Activated naive CD4-positive, alpha-beta T cell treated with anti-CD3 and anti-CD28 coated beads for 36 hours (primary cell): ENCODE measurements around the gene CLCA4. TPM values are rescaled to one million over a fixed set of nuclear protein-coding genes. Genes with fewer than 3 reads are reported as not detected.
"Not testable (repeated sequence)": the region's sequence is repeated elsewhere in the genome, so short reads cannot be mapped to it uniquely, and the experiment has no call there.

Experiments
- CTCF ChIA-PET: fragments of 350-600 bp; sonication (Branson Sonifier 250); formaldehyde crosslinking; loops from one replicate; lab custom pipeline; 2021; ENCODE audit warnings: antibody characterized with exemption; lab: Charles Lee
- DNase-seq: peaks from one replicate; pipeline ENCODE4 v3.0.0-alpha.2; 2020
- H3K27ac Mint-ChIP-seq: one replicate; pipeline ENCODE4 v1.8.0; 2021; ENCODE audit warnings: mild to moderate bottlenecking, mixed read lengths
- H3K27me3 Mint-ChIP-seq: one replicate; pipeline ENCODE4 v1.8.0; 2021; ENCODE audit warnings: low read depth, mixed read lengths
- H3K36me3 Mint-ChIP-seq: one replicate; pipeline ENCODE4 v1.8.0; 2021; ENCODE audit warnings: low read depth, mixed read lengths
- H3K4me1 Mint-ChIP-seq: one replicate; pipeline ENCODE4 v1.8.0; 2021; ENCODE audit warnings: low read depth, mixed read lengths
- H3K4me3 Mint-ChIP-seq: one replicate; pipeline ENCODE4 v1.8.0; 2021; ENCODE audit warnings: mild to moderate bottlenecking, moderate library complexity, mixed read lengths
- H3K9me3 Mint-ChIP-seq: one replicate; pipeline ENCODE4 v1.8.0; 2021; ENCODE audit warnings: mixed read lengths
- intact Hi-C: fragments of 100-400 bp; cut with micrococcal nuclease; formaldehyde crosslinking; loops from one replicate; pipeline ENCODE4 v1.15.1; 2023
- total RNA-seq, 2 experiments: library from RNA; stranded (reverse); gene quantifications; one replicate each; pipeline ENCODE4 v1.2.3, GENCODE V29; 2021

CLCA4 gene
- total RNA-seq, result not detected

- Mint-ChIP-seq H3K4me3 (no peak within 1 kb of the TSS), H3K27me3 (peaks cover 13% of the 10 kb centered on the region), H3K4me1 (no peaks in the 10 kb centered on the region), H3K36me3 (no peaks in the 10 kb centered on the region), H3K27ac (no peak within 1 kb of the TSS), H3K9me3 (no peaks in the 10 kb centered on the region)
- intact Hi-C loops, result no loop called here
- DNase-seq, result no peak
- CTCF ChIA-PET, result interaction anchor here (0.6 kb wide), 1 partner anchor 94 kb away, joined by 3 read pairs; no protein-coding TSS in a partner anchor
Observed at GRCh38 chr1:86546787-86547221, at the start of gene CLCA4. CLCA4 (plus strand) TSS chr1:86547078; CDS start chr1:86547120, 42 bp downstream.

- peaks cover 4% of the 10 kb centered on the region for H3K4me1 Mint-ChIP-seq
- no peaks in the 10 kb centered on the region for H3K36me3 Mint-ChIP-seq
- DNase-seq, result no peak
- no peak overlapping the region for H3K27ac Mint-ChIP-seq
- intact Hi-C loops, result no loop called here
- CTCF ChIA-PET, result interaction anchor here (1.1 to 4.7 kb wide), 8 partner anchors 10 to 585 kb away, joined by 3 to 55 read pairs (median 6); no protein-coding TSS in a partner anchor
- H3K9me3 Mint-ChIP-seq, result no peaks in the 10 kb centered on the region
- H3K4me3 Mint-ChIP-seq, result no peak overlapping the region
- peaks cover 6% of the 10 kb centered on the region for H3K27me3 Mint-ChIP-seq
Observed at GRCh38 chr1:86498281-86498680, 48.6 kb upstream of the CLCA4 start.

GRCh38 chr1:86499987-86500593 lies 46.8 kb upstream of the CLCA4 start:
- H3K4me1 Mint-ChIP-seq, result peaks cover 7% of the 10 kb centered on the region
- no peaks in the 10 kb centered on the region for H3K9me3 Mint-ChIP-seq
- CTCF ChIA-PET, result interaction anchor here (0.7 to 4.7 kb wide), 37 partner anchors 8 to 583 kb away, joined by 3 to 55 read pairs (median 5); partner anchors contain the start of genes HS2ST1, ODF2L, SELENOF and SH3GLB1
- intact Hi-C loops, result loop anchor here (1.0 to 10.0 kb wide), 5 partner anchors 103 to 1555 kb away; partner anchors contain the start of genes ODF2L and SH3GLB1
- peaks cover 8% of the 10 kb centered on the region for H3K27me3 Mint-ChIP-seq
- DNase-seq, result no peak
- H3K36me3 Mint-ChIP-seq, result no peaks in the 10 kb centered on the region
- H3K27ac Mint-ChIP-seq, result no peak overlapping the region
- H3K4me3 Mint-ChIP-seq, result no peak overlapping the region

DNA sequence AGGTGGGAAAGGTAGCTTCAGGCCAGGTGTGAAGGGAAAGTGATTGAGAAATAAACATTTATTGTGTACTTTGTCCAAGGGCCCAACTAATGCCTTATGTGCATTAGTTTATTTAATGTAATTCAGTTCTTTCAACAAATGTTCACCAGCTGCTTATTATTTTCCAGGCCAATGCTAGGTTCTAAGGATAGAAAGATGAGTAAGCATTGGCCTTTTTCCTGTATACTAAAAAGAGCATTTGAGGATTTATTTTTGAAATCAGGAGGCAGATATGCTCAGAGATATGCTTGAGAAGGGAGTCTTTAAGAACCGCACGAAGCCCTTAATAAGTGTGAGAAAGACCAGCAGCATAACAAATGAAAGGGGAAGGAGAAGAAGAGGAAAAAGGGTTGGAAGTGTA lies 46.2 kb upstream of the CLCA4 start:
- Mint-ChIP-seq H3K27ac (no peak overlapping the region), H3K27me3 (peaks cover 8% of the 10 kb centered on the region), H3K4me3 (no peak overlapping the region), H3K36me3 (no peaks in the 10 kb centered on the region), H3K9me3 (no peaks in the 10 kb centered on the region), H3K4me1 (peaks cover 7% of the 10 kb centered on the region)
- CTCF ChIA-PET, result interaction anchor here (0.6 to 4.7 kb wide), 34 partner anchors 8 to 583 kb away, joined by 3 to 55 read pairs (median 5); partner anchors contain the start of genes HS2ST1, ODF2L, SELENOF and SH3GLB1
- intact Hi-C loops, result loop anchor here (1.0 to 10.0 kb wide), 5 partner anchors 103 to 1556 kb away; partner anchors contain the start of genes ODF2L and SH3GLB1
- no peak for DNase-seq

DNA sequence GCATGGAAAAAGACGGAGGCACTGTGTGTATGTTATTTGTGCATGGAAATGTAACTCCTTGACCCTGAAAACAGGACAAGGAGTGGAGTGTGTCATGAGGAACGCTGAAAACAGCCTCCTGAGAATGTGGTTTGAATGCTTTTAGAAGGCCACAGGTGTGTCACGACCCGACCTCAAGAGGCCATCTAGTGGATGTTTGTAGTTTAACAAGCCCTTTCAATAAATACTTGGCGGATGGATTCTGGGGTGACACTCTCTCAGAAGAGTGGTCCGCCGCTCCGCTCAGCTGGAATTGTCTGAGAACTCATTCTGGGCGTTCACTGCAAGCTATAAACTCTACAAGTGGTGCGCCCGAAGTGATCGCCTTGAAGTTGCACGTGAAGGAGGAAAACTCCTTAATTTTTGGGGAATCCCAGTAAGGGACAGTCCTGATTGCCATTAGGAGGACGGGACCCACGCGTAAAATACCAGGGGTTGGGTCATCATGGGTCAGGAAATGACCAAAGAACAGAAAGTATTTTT lies 44.7 kb upstream of the CLCA4 start:
- peak overlapping the region; percentile 73 for H3K4me3 Mint-ChIP-seq
- H3K27ac Mint-ChIP-seq, H3K36me3 Mint-ChIP-seq, H3K9me3 Mint-ChIP-seq, H3K27me3 Mint-ChIP-seq, H3K4me1 Mint-ChIP-seq: not testable (repeated sequence)
- intact Hi-C loops, result loop anchor here (1.0 to 10.0 kb wide), 8 partner anchors 28 to 1557 kb away; partner anchors contain the start of gene ODF2L
- CTCF ChIA-PET, result interaction anchor here (0.6 to 4.7 kb wide), 28 partner anchors 9 to 562 kb away, joined by 3 to 55 read pairs (median 4); partner anchors contain the start of genes HS2ST1, ODF2L, SELENOF and SH3GLB1
- DNase-seq, result peak; percentile 55

GRCh38 chr1:86502721-86503405 lies 44.0 kb upstream of the CLCA4 start:
- peak overlapping the region; percentile 73 for H3K4me3 Mint-ChIP-seq
- no peaks in the 10 kb centered on the region for H3K9me3 Mint-ChIP-seq
- CTCF ChIA-PET, result interaction anchor here (0.6 to 4.9 kb wide), 18 partner anchors 10 to 234 kb away, joined by 3 to 55 read pairs (median 6); partner anchors contain the start of gene ODF2L
- H3K27ac Mint-ChIP-seq, result no peak overlapping the region
- H3K27me3 Mint-ChIP-seq, result peaks cover 7% of the 10 kb centered on the region
- peaks cover 7% of the 10 kb centered on the region for H3K4me1 Mint-ChIP-seq
- intact Hi-C loops, result loop anchor here (1.0 to 10.0 kb wide), 8 partner anchors 29 to 1558 kb away; partner anchors contain the start of gene ODF2L
- H3K36me3 Mint-ChIP-seq, result no peaks in the 10 kb centered on the region
- peak; percentile 44 for DNase-seq

DNA sequence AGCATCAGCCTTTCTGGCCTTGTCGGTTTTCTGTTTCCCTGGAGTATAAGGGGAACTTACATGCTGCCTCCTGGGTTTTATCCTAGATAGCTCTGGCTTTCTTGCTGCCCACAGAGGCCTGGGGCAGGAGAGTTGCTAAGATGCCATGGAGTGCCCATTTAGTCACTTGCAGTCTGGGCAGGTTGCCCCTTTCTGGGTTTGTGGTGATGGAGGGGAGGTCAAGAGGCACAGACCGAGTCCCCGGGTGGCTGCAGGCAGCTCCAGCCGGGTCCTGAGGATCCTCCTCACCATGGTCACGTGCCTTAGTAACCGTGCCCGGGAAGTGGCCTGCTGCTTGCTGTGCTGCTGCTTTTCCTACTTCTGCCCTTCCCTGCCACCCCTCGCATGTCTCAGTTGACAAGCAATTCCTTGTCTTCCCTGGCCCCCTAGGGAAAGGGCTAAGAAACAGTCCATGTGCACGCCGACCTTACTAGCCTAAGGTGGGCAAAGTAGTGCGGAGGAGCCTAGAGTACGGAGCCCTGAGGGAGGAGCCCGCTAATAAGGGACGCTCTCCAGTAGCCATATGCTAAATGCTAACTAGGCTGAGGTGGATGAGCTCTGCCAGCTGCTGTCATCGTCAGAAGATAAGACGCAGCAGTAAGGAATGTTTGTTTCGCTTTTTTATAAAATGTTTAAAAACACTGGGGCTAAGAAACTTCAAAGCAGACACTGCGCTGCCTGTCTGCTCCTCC lies 43.3 kb upstream of the CLCA4 start:
- CTCF ChIA-PET, result interaction anchor here (0.6 to 4.9 kb wide), 6 partner anchors 14 to 198 kb away, joined by 3 to 28 read pairs (median 4); no protein-coding TSS in a partner anchor
- Mint-ChIP-seq H3K36me3 (no peaks in the 10 kb centered on the region), H3K9me3 (no peaks in the 10 kb centered on the region), H3K4me1 (peaks cover 7% of the 10 kb centered on the region), H3K4me3 (no peak overlapping the region), H3K27ac (no peak overlapping the region), H3K27me3 (peaks cover 6% of the 10 kb centered on the region)
- peak; percentile 10 for DNase-seq
- intact Hi-C loops, result loop anchor here (5.0 to 10.0 kb wide), 3 partner anchors 106 to 1559 kb away; partner anchors contain the start of gene ODF2L

- no peaks in the 10 kb centered on the region for H3K36me3 Mint-ChIP-seq
- CTCF ChIA-PET, result interaction anchor here (0.7 to 4.9 kb wide), 9 partner anchors 14 to 579 kb away, joined by 3 to 28 read pairs (median 3); no protein-coding TSS in a partner anchor
- H3K27ac Mint-ChIP-seq, result no peak overlapping the region
- no peak for DNase-seq
- no peaks in the 10 kb centered on the region for H3K9me3 Mint-ChIP-seq
- intact Hi-C loops, result loop anchor here (5.0 to 10.0 kb wide), 3 partner anchors 107 to 1559 kb away; partner anchors contain the start of gene ODF2L
- H3K4me1 Mint-ChIP-seq, result peaks cover 7% of the 10 kb centered on the region
- peaks cover 3% of the 10 kb centered on the region for H3K27me3 Mint-ChIP-seq
- no peak overlapping the region for H3K4me3 Mint-ChIP-seq
Observed at GRCh38 chr1:86504137-86504479, 42.8 kb upstream of the CLCA4 start.

- no peaks in the 10 kb centered on the region for H3K9me3 Mint-ChIP-seq
- CTCF ChIA-PET, result interaction anchor here (0.7 to 4.9 kb wide), 11 partner anchors 11 to 578 kb away, joined by 3 to 28 read pairs (median 3); partner anchors contain the start of gene ODF2L
- DNase-seq, result no peak
- intact Hi-C loops, result loop anchor here (5.0 to 10.0 kb wide), 3 partner anchors 108 to 1560 kb away; partner anchors contain the start of gene ODF2L
- no peaks in the 10 kb centered on the region for H3K36me3 Mint-ChIP-seq
- no peak overlapping the region for H3K4me3 Mint-ChIP-seq
- H3K27me3 Mint-ChIP-seq, result peaks cover 3% of the 10 kb centered on the region
- H3K27ac Mint-ChIP-seq, result no peak overlapping the region
- H3K4me1 Mint-ChIP-seq, result peaks cover 7% of the 10 kb centered on the region
Observed at GRCh38 chr1:86504895-86505563, 41.8 kb upstream of the CLCA4 start.

DNA sequence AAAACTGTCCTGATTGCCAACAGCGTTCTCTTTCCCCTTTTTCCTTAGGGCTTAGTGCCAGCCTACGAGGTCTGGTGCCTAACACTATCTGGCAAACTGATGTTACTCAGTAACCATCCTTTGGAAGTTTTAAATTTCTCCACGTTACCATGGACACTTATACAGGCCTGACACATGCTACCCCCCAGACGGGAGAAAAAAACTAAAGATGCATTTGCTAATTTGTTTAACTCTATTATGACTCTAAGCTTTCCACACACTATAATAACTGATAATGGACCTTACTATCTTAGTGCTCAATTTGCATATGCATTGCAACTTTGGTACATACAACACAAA lies 41.3 kb upstream of the CLCA4 start:
- CTCF ChIA-PET, result interaction anchor here (0.8 to 4.9 kb wide), 7 partner anchors 10 to 577 kb away, joined by 3 to 28 read pairs (median 3); partner anchors contain the start of gene ODF2L
- H3K4me1 Mint-ChIP-seq, result peaks cover 7% of the 10 kb centered on the region
- no peak overlapping the region for H3K4me3 Mint-ChIP-seq
- no peak overlapping the region for H3K27ac Mint-ChIP-seq
- H3K27me3 Mint-ChIP-seq, result peaks cover 3% of the 10 kb centered on the region
- no peaks in the 10 kb centered on the region for H3K9me3 Mint-ChIP-seq
- intact Hi-C loops, result loop anchor here (10.0 kb wide), 2 partner anchors 459 to 1561 kb away; no protein-coding TSS in a partner anchor
- no peaks in the 10 kb centered on the region for H3K36me3 Mint-ChIP-seq
- DNase-seq, result no peak
